ENCODE data around the gene MYBPC3.

DNA sequence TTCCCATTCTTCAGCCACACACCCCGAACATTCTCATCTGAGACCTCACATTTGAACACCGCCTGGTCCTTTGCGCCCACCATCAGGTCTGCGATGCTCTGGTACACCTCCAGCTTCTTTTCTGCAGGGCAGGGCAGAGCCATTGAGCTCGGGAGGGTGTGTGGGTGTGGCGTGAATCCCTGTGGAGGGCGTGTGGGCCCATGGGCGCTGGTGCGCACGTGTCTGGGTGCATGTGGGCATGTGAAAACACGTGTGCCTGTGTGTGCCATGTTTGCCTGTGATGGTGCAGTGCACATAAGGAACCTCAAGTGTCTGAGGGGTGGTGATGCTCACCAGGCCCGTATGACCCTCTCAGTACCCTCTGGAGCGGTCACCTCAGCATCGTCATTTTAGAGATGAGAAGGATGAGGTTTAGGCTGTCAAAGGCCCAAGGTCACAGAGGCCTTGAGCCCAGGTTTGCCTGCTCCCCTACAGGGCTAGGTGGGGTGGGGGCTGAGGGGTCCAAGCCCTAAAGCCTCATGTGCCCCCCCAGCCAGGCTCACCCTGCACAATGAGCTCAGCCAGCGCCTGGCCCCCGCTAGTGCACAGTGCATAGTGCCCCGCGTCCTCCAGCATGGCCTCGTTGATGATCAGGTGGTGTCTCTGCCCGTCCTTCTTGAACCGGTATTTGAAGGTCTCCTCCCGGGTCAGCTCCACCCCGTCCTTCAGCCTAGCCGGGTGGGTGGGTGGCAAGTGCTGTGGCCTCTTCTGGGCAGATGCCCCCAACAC, 10.3 kb downstream of the MYBPC3 start:
- no peak for TF ChIP-seq TAF1 (IDR thresholded peaks at IDR 0.05; ENCODE audit: borderline replicate concordance, insufficient read depth, low read length)
- TF ChIP-seq POLR2AphosphoS5 (IDR thresholded peaks at IDR 0.05; ENCODE audit: low read depth, low read length) = no peak
- TF ChIP-seq, protein P1, sequence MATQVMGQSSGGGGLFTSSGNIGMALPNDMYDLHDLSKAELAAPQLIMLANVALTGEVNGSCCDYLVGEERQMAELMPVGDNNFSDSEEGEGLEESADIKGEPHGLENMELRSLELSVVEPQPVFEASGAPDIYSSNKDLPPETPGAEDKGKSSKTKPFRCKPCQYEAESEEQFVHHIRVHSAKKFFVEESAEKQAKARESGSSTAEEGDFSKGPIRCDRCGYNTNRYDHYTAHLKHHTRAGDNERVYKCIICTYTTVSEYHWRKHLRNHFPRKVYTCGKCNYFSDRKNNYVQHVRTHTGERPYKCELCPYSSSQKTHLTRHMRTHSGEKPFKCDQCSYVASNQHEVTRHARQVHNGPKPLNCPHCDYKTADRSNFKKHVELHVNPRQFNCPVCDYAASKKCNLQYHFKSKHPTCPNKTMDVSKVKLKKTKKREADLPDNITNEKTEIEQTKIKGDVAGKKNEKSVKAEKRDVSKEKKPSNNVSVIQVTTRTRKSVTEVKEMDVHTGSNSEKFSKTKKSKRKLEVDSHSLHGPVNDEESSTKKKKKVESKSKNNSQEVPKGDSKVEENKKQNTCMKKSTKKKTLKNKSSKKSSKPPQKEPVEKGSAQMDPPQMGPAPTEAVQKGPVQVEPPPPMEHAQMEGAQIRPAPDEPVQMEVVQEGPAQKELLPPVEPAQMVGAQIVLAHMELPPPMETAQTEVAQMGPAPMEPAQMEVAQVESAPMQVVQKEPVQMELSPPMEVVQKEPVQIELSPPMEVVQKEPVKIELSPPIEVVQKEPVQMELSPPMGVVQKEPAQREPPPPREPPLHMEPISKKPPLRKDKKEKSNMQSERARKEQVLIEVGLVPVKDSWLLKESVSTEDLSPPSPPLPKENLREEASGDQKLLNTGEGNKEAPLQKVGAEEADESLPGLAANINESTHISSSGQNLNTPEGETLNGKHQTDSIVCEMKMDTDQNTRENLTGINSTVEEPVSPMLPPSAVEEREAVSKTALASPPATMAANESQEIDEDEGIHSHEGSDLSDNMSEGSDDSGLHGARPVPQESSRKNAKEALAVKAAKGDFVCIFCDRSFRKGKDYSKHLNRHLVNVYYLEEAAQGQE (IDR thresholded peaks at IDR 0.05; ENCODE audit: insufficient read depth in 1 of 2, low read depth in 2 of 2, low read length in 2 of 2) = no peak
